Ectodermal cell (in vitro differentiated cells): ENCODE measurements around the gene PTPRC.

Experiments used
- H3K27ac ChIP-seq: 2 replicates; pipeline ENCODE4 v1.7.0; 2013; ENCODE audit warnings: mild to moderate bottlenecking, low read depth, low read length; ENCODE audit not compliant: insufficient read depth, poor library complexity, severe bottlenecking
- H3K27me3 ChIP-seq: 2 replicates; pipeline ENCODE4 v1.7.0; 2013; ENCODE audit warnings: mild to moderate bottlenecking, low read length; ENCODE audit not compliant: insufficient read depth, control insufficient read depth, poor library complexity, severe bottlenecking
- H3K36me3 ChIP-seq: one replicate; pipeline ENCODE4 v1.7.0; 2013; ENCODE audit warnings: low read length; ENCODE audit not compliant: control insufficient read depth, insufficient read depth
- H3K4me1 ChIP-seq: one replicate; pipeline ENCODE4 v1.7.0; 2013; ENCODE audit warnings: low read length; ENCODE audit not compliant: control insufficient read depth, insufficient read depth
- H3K4me3 ChIP-seq: 2 replicates; pipeline ENCODE4 v1.7.0; 2013; ENCODE audit warnings: low read depth, low read length, control low read depth; ENCODE audit not compliant: insufficient read depth
- H3K9me3 ChIP-seq: 2 replicates; pipeline ENCODE4 v1.7.0; 2013; ENCODE audit warnings: mild to moderate bottlenecking, low read length, moderate library complexity; ENCODE audit not compliant: control insufficient read depth
- WGBS, 2 experiments: methylation state at CpG; one replicate each; pipeline ENCODE4 v1.1.7; 2013; ENCODE audit warnings: missing lambda C conversion rate in 2 of 2; 5-methylcytosine and 5-hydroxymethylcytosine counted together

Gene PTPRC

DNA sequence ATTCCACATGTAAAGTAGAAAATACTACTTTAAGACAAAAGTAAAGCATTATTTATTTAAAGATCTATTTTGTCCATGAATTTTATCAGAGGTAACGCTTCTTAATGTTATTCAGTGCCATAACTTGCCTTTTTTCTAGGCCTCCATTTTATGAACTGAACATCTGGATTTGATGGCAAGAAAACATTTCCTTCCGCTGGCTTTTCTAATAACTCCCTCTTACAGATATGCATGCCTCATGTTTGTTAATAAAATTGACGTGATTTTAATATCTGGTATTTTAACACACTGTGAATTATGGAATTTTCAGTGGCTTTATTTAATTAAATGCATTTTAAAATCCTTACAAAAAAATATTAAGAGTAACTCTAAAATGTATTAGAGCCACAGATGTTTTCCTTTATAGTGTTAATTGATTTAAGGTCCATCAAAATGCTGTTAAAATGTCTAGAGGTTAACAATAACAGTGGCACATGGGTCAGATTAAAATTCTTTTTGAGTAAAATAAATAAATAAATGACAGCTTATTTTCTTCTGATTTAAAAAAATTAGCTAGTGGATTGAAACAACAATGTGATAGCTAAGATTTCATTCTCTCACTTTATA lies 15.1 kb downstream of the PTPRC start:
- Histone ChIP-seq H3K9me3 (no peaks in the 10 kb centered on the region), H3K27ac (no peak overlapping the region), H3K4me1 (no peaks in the 10 kb centered on the region), H3K4me3 (no peak overlapping the region), H3K27me3 (no peaks in the 10 kb centered on the region), H3K36me3 (no peaks in the 10 kb centered on the region)
- 89 to 100% methylated on average over 1 to 2 of the region's 3 CpGs for WGBS, 2 experiments

DNA sequence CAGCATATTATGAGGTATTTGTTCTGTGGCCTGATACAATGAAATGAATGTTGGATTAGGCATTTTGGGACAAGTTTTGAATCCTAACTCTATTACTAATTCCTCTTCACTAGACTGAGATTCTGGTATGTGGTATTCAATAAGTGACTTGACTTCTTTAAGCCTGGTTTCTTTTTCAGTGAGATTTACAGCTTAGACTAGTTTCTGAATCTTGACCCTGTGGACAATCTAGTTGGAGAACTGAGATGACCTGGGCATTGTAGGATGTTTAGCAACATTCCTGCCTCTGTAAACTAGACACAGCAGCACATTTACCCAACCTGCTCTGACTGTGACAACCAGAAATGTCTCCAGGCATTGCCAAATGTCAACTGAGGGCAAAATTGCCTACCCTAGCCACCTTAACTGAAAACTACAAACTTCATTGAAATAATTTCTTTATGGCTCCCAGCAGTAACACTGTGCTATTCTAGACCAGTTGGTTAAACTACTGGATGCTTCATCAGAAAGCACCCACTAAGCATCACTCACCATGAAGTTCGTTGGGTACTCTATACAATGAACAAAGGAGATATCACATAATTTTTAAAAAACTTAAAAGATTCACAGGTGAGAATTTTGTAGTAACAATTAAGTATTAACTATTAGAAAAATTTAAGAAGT lies 16.8 kb downstream of the PTPRC start:
- Histone ChIP-seq H3K36me3 (no peaks in the 10 kb centered on the region), H3K27ac (no peak overlapping the region), H3K4me3 (no peak overlapping the region), H3K27me3 (no peaks in the 10 kb centered on the region), H3K9me3 (no peaks in the 10 kb centered on the region), H3K4me1 (no peaks in the 10 kb centered on the region)
- 100% methylated on average over 1 of the region's 1 CpG; no CpG with 5 or more reads in 1 of the 2 experiments for WGBS, 2 experiments

DNA sequence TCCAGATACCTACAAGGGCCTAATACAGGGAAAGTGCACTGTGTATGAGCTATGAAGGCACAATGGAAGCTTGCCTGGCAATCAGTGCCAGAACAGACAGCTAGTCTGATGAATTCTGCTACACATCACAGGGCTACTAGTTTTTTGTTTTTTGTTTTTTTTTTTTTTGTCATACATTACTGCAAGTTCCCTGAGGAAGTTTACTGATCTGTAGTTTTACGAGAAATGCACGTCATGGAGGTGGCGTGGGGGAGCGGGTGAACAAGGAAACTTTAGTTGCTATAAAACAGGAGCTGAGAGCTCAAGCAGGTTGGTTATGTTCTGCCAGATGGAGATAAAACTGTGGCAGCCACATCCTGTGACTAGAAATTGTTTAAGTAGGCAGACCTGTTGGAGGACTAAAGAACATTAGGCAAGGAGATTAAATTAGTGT lies 17.7 kb downstream of the PTPRC start:
- Histone ChIP-seq H3K27me3 (no peaks in the 10 kb centered on the region), H3K4me3 (no peak overlapping the region), H3K4me1 (no peaks in the 10 kb centered on the region), H3K36me3 (no peaks in the 10 kb centered on the region), H3K9me3 (no peaks in the 10 kb centered on the region), H3K27ac (no peak overlapping the region)
- WGBS, 2 experiments = 90 to 91% methylated on average over 4 of the region's 4 CpGs

DNA sequence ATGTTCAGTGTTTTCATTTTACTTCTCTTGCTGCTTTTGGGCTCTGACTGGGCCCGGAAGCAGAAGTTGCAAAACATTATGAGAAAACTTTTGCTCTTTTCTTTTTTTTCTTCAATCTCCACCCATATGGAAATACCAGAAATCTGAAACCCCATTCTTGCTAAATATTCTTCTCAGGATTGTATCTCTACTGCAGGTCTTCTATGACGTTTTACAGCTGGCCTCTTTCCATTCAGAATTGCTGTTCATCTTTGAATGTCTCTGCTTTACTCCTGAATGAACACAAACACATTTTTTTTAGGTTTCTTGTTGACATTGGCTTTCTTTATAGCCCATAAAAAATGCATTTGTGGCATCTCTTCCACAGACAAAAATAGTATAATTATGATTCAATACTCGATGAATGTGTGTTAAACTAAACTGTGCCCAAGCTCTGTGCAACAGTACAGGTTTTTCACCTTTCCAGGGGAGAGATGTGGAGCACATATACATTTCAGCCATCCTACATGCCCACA lies 18.8 kb downstream of the PTPRC start:
- Histone ChIP-seq H3K27ac (no peak overlapping the region), H3K4me3 (no peak overlapping the region), H3K36me3 (no peaks in the 10 kb centered on the region), H3K9me3 (no peaks in the 10 kb centered on the region), H3K27me3 (no peaks in the 10 kb centered on the region), H3K4me1 (no peaks in the 10 kb centered on the region)
- WGBS, 2 experiments = 87% methylated on average over 3 of the region's 3 CpGs

DNA sequence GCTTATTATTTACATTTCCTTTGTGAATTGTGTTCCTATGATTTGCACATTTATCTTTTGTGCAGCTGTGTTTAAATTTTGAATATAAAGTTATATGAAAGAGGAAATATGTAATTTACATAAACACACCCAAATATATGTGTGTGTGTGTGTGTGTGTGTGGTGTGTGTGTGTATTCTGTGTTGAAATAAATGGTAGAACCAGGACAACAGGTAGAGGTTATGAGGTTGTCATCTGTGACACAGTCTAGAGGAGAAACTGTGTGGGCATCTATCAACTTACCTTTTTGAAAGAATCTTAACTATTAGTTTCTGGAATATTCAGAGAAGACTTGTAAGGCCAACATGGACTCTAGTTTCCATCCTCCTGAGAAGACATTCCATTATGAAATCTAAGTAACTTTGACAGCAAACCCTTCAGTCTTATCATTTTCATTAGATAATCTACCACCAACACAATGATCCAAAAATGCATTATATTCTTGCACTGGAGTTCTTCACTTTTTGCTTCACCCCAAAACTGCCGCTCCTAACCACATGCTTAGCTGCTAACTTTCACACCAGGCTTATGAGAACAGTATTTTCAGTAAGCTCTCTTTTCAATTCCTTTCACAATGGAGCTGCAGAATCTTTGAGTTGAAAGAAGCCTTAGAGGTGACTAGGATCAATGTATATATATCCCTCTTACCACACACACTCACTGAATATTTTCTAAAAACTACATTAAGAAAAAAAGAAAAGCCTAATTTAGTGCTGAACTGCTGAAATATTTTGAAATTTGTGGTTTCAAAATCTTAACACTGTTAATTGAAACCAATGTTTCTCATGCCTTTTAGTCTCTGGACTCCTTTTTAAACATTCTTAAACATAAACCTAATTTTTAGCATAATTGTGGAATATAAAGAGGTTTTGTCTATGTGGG lies 21.8 kb downstream of the PTPRC start:
- WGBS, 2 experiments = 92 to 95% methylated on average over 1 of the region's 1 CpG
- Histone ChIP-seq H3K4me1 (no peaks in the 10 kb centered on the region), H3K27me3 (no peaks in the 10 kb centered on the region), H3K9me3 (no peaks in the 10 kb centered on the region), H3K36me3 (no peaks in the 10 kb centered on the region), H3K4me3 (no peak overlapping the region), H3K27ac (no peak overlapping the region)

DNA sequence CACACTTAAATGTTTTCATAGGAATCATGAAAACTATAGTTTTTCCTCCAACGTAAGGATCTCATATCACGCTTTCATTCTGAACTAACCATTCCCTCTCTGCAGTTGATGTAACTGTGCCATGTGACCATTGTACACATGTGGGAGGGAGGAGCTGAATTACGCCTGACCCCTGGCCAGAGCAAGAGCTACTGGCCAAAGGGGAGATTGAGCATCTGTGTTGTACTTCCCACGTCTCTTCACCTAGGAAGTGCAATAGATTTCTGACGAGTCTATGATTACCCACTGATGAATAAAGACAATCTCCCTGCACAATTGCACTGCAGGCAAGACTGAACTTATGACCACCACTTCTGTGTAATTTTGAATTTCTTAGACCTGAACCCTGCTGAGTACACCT lies 24.0 kb downstream of the PTPRC start:
- Histone ChIP-seq H3K36me3 (no peaks in the 10 kb centered on the region), H3K9me3 (no peaks in the 10 kb centered on the region), H3K27ac (no peak overlapping the region), H3K27me3 (no peaks in the 10 kb centered on the region), H3K4me3 (no peak overlapping the region), H3K4me1 (no peaks in the 10 kb centered on the region)
- 90 to 98% methylated on average over 5 of the region's 5 CpGs for WGBS, 2 experiments

DNA sequence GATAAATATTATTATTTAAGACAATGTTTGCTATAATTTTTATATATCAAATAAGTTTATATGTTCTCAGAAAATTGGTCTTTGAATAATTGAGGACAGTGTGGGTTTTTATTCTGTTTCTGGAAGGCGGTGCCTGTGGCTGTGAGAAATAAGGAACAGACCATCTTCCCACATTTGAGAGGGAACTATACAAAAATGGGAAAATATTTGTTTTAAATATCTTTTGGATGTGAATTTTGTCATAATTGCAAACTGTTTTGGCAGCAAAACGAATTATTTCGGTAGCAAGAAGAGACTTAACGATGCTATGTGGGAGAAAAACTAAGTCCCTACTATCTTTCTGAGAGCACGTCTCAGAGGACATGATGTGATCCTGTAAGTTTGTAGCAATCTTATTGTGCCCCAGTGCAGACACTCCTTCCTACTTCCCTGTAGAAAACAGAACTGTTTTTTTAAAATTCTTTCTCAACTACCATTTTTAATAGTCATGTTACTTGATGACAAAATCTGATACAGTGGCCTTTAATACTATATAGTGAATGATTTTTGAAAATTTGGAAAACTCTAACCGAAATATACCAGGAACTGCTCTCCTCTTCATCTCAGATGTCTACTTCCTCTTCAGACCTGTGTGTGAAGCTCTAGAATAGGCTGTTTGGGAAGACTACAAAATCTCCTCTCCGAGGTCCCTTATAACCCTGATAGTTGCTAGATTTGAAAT lies 25.4 kb downstream of the PTPRC start:
- Histone ChIP-seq H3K36me3 (no peaks in the 10 kb centered on the region), H3K27me3 (no peaks in the 10 kb centered on the region), H3K4me3 (no peak overlapping the region), H3K9me3 (no peaks in the 10 kb centered on the region), H3K27ac (no peak overlapping the region), H3K4me1 (no peaks in the 10 kb centered on the region)
- 95% methylated on average over 7 of the region's 7 CpGs for WGBS, 2 experiments

DNA sequence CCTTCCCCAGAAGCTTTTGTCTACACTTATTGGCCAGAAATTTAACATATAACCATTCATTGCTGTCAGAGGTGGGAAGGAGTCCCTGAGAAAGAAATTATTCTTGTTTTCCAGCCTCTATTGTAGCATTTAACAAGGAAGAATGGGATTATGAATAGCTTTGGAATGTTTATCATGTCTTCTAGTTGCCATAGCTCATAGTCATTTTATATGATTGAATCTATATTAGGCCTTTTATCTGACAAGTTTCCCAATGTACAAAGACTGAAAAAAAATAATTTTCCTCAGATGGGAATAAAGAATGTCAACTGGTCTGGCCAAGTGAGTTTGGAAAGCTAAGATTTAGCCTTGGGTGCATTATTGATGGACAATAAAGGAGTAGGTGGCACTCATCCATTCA lies 28.3 kb downstream of the PTPRC start:
- H3K27ac ChIP-seq = no peak overlapping the region
- H3K27me3 ChIP-seq = no peaks in the 10 kb centered on the region
- no peaks in the 10 kb centered on the region for H3K9me3 ChIP-seq
- no peaks in the 10 kb centered on the region for H3K4me1 ChIP-seq
- no peak overlapping the region for H3K4me3 ChIP-seq
- H3K36me3 ChIP-seq = no peaks in the 10 kb centered on the region

DNA sequence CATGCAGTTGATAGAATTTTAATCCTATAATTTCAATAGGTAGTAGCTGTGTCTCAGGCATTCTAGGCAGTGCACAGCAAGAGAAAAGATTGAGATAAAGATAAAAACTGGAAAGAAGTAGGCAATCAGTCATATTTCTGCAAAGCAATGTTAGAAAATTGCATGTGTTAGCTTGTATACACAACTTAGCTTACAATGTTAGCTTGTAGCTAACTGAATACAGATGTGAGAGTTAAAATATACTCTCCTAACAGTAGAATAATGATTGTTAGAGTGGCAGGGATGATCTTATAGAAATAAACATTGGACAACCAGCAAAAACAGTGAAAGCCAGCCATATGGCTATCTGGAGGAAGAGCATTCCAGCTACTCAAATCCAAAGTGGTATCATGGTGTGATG lies 29.0 kb downstream of the PTPRC start:
- H3K36me3 ChIP-seq = no peaks in the 10 kb centered on the region
- no peaks in the 10 kb centered on the region for H3K4me1 ChIP-seq
- no peak overlapping the region for H3K4me3 ChIP-seq

More for the DNA sequence above, 29.0 kb downstream of the PTPRC start:
- H3K27me3 ChIP-seq = no peaks in the 10 kb centered on the region
- no peaks in the 10 kb centered on the region for H3K9me3 ChIP-seq
- no peak overlapping the region for H3K27ac ChIP-seq
